B cell (primary cell): ENCODE measurements around the gene LMO7.
"Not testable (repeated sequence)": the region's sequence is repeated elsewhere in the genome, so short reads cannot be mapped to it uniquely, and the experiment has no call there.

ENCODE experiments used
- CTCF ChIP-seq: fragments of 200-600 bp; IDR thresholded peaks from one replicate; pipeline ENCODE4 v1.8.0; 2022; ENCODE audit warnings: antibody characterized with exemption, mild to moderate bottlenecking
- EZH2 ChIP-seq: IDR thresholded peaks from 2 replicates; pipeline ENCODE4 v1.6.1; 2012; ENCODE audit warnings: borderline replicate concordance, low read depth, mild to moderate bottlenecking, moderate library complexity, low read length; ENCODE audit not compliant: insufficient read depth, poor library complexity, severe bottlenecking

- TF ChIP-seq CTCF, EZH2: not testable (repeated sequence)
Observed at GRCh38 chr13:75793188-75793567, 157.0 kb downstream of the LMO7 start.
